Glutamatergic neuron (in vitro differentiated cells): ENCODE data around the gene CSRP3. TPM values are rescaled to one million over a fixed set of nuclear protein-coding genes. Genes with fewer than 3 reads are reported as not detected.

Source experiments
- DNase-seq: peaks from one replicate; pipeline ENCODE4 v3.0.0; 2022
- H3K27ac Mint-ChIP-seq: one replicate; pipeline ENCODE4 v1.8.0; 2020; ENCODE audit warnings: mild to moderate bottlenecking, mixed read lengths, inconsistent platforms; ENCODE audit not compliant: unreplicated experiment
- H3K27me3 Mint-ChIP-seq: one replicate; pipeline ENCODE4 v1.8.0; 2020; ENCODE audit warnings: mild to moderate bottlenecking, moderate library complexity, mixed read lengths, inconsistent platforms; ENCODE audit not compliant: unreplicated experiment
- H3K36me3 Mint-ChIP-seq: one replicate; pipeline ENCODE4 v1.8.0; 2020; ENCODE audit warnings: mild to moderate bottlenecking, mixed read lengths, inconsistent platforms; ENCODE audit not compliant: unreplicated experiment
- H3K4me1 Mint-ChIP-seq: one replicate; pipeline ENCODE4 v1.8.0; 2020; ENCODE audit warnings: mild to moderate bottlenecking, low read depth, mixed read lengths, inconsistent platforms; ENCODE audit not compliant: unreplicated experiment
- H3K4me3 Mint-ChIP-seq: one replicate; pipeline ENCODE4 v1.8.0; 2020; ENCODE audit warnings: mild to moderate bottlenecking, mixed read lengths, inconsistent platforms; ENCODE audit not compliant: unreplicated experiment
- H3K9me3 Mint-ChIP-seq: one replicate; pipeline ENCODE4 v1.8.0; 2020; ENCODE audit warnings: mild to moderate bottlenecking, moderate library complexity, mixed read lengths, inconsistent platforms; ENCODE audit not compliant: unreplicated experiment
- total RNA-seq: library from RNA; stranded (reverse); fragmentation: NEBNext Ultra II Directional; extraction: Animal tissue kit (Norgen Biotek cat#: 25700); gene quantifications from one replicate; pipeline ENCODE4 v1.2.1, GENCODE V29; 2021; ENCODE audit not compliant: unreplicated experiment
- TF ChIP-seq, protein P1 (sequence below): fragments of 200-600 bp; sonication (generic); IDR thresholded peaks from one replicate; pipeline ENCODE4 v1.5.0; 2021; ENCODE audit not compliant: partially characterized antibody, unreplicated experiment

Gene CSRP3
- total RNA-seq, 1 donor from 2014 or later = not detected

GRCh38 chr11:19187833-19188258, 13.9 kb downstream of the CSRP3 start:
- Mint-ChIP-seq H3K4me3 (no peak overlapping the region), H3K9me3 (peaks cover 2% of the 10 kb centered on the region), H3K27me3 (peaks cover 4% of the 10 kb centered on the region), H3K27ac (no peak overlapping the region), H3K4me1 (peaks cover 19% of the 10 kb centered on the region), H3K36me3 (no peaks in the 10 kb centered on the region)
- TF ChIP-seq, protein P1, sequence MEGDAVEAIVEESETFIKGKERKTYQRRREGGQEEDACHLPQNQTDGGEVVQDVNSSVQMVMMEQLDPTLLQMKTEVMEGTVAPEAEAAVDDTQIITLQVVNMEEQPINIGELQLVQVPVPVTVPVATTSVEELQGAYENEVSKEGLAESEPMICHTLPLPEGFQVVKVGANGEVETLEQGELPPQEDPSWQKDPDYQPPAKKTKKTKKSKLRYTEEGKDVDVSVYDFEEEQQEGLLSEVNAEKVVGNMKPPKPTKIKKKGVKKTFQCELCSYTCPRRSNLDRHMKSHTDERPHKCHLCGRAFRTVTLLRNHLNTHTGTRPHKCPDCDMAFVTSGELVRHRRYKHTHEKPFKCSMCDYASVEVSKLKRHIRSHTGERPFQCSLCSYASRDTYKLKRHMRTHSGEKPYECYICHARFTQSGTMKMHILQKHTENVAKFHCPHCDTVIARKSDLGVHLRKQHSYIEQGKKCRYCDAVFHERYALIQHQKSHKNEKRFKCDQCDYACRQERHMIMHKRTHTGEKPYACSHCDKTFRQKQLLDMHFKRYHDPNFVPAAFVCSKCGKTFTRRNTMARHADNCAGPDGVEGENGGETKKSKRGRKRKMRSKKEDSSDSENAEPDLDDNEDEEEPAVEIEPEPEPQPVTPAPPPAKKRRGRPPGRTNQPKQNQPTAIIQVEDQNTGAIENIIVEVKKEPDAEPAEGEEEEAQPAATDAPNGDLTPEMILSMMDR = no peak
- DNase-seq = no peak

- TF ChIP-seq, protein P1 = no peak
- Mint-ChIP-seq H3K9me3 (peaks cover 2% of the 10 kb centered on the region), H3K36me3 (no peaks in the 10 kb centered on the region), H3K4me3 (no peak overlapping the region), H3K27ac (no peak overlapping the region), H3K27me3 (peaks cover 4% of the 10 kb centered on the region), H3K4me1 (peaks cover 19% of the 10 kb centered on the region)
- DNase-seq = no peak
Observed at GRCh38 chr11:19187114-19187832, 14.5 kb downstream of the CSRP3 start.

DNA sequence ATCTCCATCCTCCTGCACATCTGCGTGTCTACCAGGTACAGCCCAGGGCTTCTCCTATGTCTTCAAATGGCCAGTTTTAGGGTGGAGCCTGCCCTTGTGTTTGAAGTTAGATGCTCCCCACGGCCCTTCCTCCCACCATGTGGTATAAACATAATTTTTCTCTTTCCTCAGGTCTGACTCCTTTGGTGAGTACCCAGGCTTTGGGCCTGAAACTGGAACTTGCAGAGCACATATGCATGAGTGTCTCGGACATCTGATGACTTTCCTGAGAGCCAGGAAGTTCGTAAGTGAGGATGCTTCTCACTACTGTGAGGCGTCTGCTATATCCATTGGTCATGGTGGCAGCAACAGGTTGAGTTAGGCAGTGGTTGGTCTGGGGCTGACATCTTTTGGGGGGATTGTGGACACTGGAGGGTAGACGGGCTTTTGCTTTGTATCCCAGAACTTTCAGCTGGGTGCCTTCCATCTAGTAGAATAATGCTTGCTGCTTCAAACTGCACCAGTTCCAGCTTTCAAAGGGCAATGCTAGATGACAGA, 16.2 kb downstream of the CSRP3 start:
- no peak for DNase-seq
- Mint-ChIP-seq H3K9me3 (peaks cover 2% of the 10 kb centered on the region), H3K4me3 (no peak overlapping the region), H3K27ac (no peak overlapping the region), H3K36me3 (no peaks in the 10 kb centered on the region), H3K4me1 (peaks cover 19% of the 10 kb centered on the region), H3K27me3 (peaks cover 4% of the 10 kb centered on the region)
- TF ChIP-seq, protein P1 = no peak

- H3K36me3 Mint-ChIP-seq = no peaks in the 10 kb centered on the region
- H3K27me3 Mint-ChIP-seq = peaks cover 4% of the 10 kb centered on the region
- no peak overlapping the region for H3K4me3 Mint-ChIP-seq
- peaks cover 19% of the 10 kb centered on the region for H3K4me1 Mint-ChIP-seq
- DNase-seq = no peak
- peaks cover 2% of the 10 kb centered on the region for H3K9me3 Mint-ChIP-seq
- TF ChIP-seq, protein P1 = no peak
- peak overlapping the region; percentile 18 for H3K27ac Mint-ChIP-seq
Observed at GRCh38 chr11:19185036-19185435, 16.7 kb downstream of the CSRP3 start.

DNA sequence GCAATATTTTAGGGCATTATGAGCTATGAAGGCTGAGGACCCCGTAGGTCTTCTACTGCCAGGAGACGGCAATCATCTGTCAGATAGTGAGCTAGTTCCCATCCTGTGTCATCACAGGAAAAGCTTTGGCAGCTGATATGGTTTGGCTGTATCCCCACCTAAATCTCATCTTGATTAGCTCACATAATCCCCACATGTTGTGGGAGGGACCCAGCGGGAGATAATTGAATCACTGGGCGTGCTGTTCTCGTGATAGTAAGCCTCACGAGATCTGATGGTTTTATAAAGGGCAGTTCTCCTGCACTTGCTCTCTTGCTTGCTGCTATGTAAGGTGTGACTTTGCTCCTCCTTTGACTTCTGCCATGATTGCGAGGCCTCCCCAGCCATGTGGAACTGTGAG, 18.1 kb downstream of the CSRP3 start:
- no peak for DNase-seq
- Mint-ChIP-seq H3K9me3 (peaks cover 2% of the 10 kb centered on the region), H3K36me3 (no peaks in the 10 kb centered on the region), H3K27me3 (peaks cover 4% of the 10 kb centered on the region), H3K27ac (no peak overlapping the region), H3K4me1 (peaks cover 19% of the 10 kb centered on the region), H3K4me3 (no peak overlapping the region)
- TF ChIP-seq, protein P1 = no peak
